ENCODE measurements around the gene DHRS2.

DNA sequence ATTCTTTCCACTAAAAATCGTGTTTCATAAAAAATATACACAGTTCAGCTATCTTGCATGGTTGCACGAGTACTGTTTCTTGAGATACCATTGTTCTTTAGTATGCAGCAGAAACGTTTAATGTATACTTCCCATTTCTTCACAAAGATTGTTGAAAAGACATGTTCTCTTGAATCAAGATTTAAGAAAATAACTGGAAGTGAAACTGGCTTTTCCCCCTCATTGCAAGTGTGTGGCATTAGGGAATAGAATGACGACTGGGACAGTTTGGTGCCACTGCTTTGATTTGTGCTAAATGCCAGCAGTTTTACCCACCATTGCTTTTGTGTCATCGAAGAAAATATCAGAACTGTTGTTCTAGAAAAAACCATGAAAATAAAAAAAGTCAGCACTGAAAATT lies 20.3 kb upstream of the DHRS2 start:
- TF ChIP-seq POLR2AphosphoS5 (IDR thresholded peaks at IDR 0.05), result no peak
- TF ChIP-seq, protein P1, sequence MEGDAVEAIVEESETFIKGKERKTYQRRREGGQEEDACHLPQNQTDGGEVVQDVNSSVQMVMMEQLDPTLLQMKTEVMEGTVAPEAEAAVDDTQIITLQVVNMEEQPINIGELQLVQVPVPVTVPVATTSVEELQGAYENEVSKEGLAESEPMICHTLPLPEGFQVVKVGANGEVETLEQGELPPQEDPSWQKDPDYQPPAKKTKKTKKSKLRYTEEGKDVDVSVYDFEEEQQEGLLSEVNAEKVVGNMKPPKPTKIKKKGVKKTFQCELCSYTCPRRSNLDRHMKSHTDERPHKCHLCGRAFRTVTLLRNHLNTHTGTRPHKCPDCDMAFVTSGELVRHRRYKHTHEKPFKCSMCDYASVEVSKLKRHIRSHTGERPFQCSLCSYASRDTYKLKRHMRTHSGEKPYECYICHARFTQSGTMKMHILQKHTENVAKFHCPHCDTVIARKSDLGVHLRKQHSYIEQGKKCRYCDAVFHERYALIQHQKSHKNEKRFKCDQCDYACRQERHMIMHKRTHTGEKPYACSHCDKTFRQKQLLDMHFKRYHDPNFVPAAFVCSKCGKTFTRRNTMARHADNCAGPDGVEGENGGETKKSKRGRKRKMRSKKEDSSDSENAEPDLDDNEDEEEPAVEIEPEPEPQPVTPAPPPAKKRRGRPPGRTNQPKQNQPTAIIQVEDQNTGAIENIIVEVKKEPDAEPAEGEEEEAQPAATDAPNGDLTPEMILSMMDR (IDR thresholded peaks at IDR 0.05), result no peak
- TF ChIP-seq POLR2A (IDR thresholded peaks at IDR 0.05; ENCODE audit: low read depth), result no peak
